Activated naive CD8-positive, alpha-beta T cell treated with anti-CD3 and anti-CD28 coated beads for 36 hours (primary cell): ENCODE measurements around the gene ASB12. TPM values are rescaled to one million over a fixed set of nuclear protein-coding genes. Genes with fewer than 3 reads are reported as not detected.
"Not testable (repeated sequence)": the region's sequence is repeated elsewhere in the genome, so short reads cannot be mapped to it uniquely, and the experiment has no call there.

Experiments used
- DNase-seq: peaks from one replicate; pipeline ENCODE4 v3.0.0; 2021
- H3K27ac Mint-ChIP-seq: one replicate; pipeline ENCODE4 v1.8.0; 2022; ENCODE audit warnings: mild to moderate bottlenecking, moderate library complexity, mixed read lengths
- H3K27me3 Mint-ChIP-seq: one replicate; pipeline ENCODE4 v1.8.0; 2022; ENCODE audit warnings: mild to moderate bottlenecking, mixed read lengths
- H3K36me3 Mint-ChIP-seq: one replicate; pipeline ENCODE4 v1.8.0; 2021; ENCODE audit warnings: mild to moderate bottlenecking, mixed read lengths
- H3K4me1 Mint-ChIP-seq: one replicate; pipeline ENCODE4 v1.8.0; 2021; ENCODE audit warnings: mixed read lengths
- H3K4me3 Mint-ChIP-seq: one replicate; pipeline ENCODE4 v1.8.0; 2022; ENCODE audit warnings: mild to moderate bottlenecking, moderate library complexity, mixed read lengths
- H3K9me3 Mint-ChIP-seq: one replicate; pipeline ENCODE4 v1.8.0; 2022; ENCODE audit warnings: mixed read lengths
- total RNA-seq, 2 experiments: library from RNA; stranded (reverse); gene quantifications; one replicate each; pipeline ENCODE4 v1.2.3, GENCODE V29; 2021

Gene ASB12
- total RNA-seq: under 1 TPM in 1 of 2 experiments, not detected in 1; 0.16 TPM

DNA sequence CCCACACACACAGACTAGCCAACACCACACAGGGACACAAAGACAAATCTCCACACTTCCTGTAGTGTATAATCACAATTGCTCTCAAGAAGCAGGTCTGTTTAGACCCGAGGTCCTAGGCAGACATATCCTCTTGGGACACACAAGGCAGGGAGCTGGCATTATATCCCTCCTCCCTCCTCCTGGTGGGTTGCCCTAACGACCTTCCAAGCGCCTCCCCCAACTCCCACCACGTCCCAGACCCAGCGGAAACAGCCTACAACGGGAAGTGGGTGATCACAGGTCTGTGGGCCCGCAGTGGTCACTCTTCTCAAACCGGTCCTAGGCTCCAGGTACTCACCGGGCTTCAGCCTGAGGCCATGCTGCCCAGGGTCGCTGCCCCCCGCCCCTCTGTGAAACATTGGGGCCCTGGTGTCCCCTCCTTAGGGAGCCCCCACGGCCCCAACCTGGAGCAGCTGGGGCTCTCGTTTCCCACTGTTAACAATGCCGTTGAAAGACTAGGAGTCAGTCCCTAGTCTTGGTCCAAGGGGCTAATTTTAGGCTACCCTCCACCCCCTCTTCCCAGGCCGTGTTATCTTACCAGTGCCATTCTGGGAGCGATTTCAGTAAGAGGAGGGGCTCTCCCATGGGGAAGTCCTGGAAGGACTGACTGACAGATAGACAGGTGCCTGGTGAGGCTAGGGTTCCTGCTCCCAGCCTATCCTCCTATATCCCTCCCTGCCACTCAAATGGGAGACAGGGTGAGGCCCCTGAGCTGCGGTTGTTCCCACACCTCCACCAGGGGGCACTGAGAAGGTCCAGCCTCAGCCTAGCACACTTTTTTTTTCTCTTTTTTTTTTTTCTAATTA, at the start of gene ASB12:
TSS of gene ASB12 (minus strand) at position 485 of the 848 bp plus-strand sequence. CDS start 4,957 bp downstream, outside the sequence.
- no peaks in the 10 kb centered on the region for H3K9me3 Mint-ChIP-seq
- no peak within 1 kb of the TSS for H3K27ac Mint-ChIP-seq
- DNase-seq: no peak
- no peaks in the 10 kb centered on the region for H3K4me1 Mint-ChIP-seq
- H3K36me3 Mint-ChIP-seq: no peaks in the 10 kb centered on the region
- H3K4me3 Mint-ChIP-seq: no peak within 1 kb of the TSS
- H3K27me3 Mint-ChIP-seq: no peaks in the 10 kb centered on the region

- no peaks in the 10 kb centered on the region for H3K4me1 Mint-ChIP-seq
- no peak for DNase-seq
- no peak overlapping the region for H3K27ac Mint-ChIP-seq
- peaks cover 2% of the 10 kb centered on the region for H3K9me3 Mint-ChIP-seq
- H3K4me3 Mint-ChIP-seq: no peak overlapping the region
- H3K36me3 Mint-ChIP-seq: peaks cover 34% of the 10 kb centered on the region
- H3K27me3 Mint-ChIP-seq: no peaks in the 10 kb centered on the region
Measured at GRCh38 chrX:64265265-64265664, 34.9 kb upstream of the ASB12 start.

- no peak for DNase-seq
- Mint-ChIP-seq H3K4me3 (no peak overlapping the region), H3K27ac (no peak overlapping the region), H3K4me1 (no peaks in the 10 kb centered on the region), H3K27me3 (no peaks in the 10 kb centered on the region), H3K36me3 (no peaks in the 10 kb centered on the region), H3K9me3 (no peaks in the 10 kb centered on the region)
Measured at GRCh38 chrX:64229154-64229553, 1.3 kb downstream of the ASB12 start.

DNA sequence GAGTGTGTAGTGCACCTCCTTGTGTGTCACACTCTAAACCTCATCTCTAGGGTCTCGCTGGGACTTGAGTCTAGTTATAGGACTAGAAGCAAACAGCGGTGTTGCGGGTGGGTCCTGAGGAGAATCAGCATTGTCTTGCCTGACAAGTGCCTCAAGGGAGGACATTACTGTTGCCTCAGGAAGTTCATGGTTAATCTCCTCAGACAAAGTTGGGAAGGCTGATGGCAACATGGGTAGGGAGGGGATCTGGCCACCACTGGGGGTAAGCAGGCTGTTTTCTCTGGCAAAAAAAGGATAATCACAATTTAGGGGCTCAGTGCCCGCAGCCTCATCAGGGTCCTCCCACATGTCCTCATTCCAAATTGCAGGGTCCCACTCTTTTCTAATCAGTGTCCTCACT, 12.4 kb downstream of the ASB12 start:
- Mint-ChIP-seq H3K4me3 (no peak overlapping the region), H3K27ac (no peak overlapping the region), H3K36me3 (no peaks in the 10 kb centered on the region), H3K9me3 (no peaks in the 10 kb centered on the region), H3K4me1 (no peaks in the 10 kb centered on the region), H3K27me3 (no peaks in the 10 kb centered on the region)
- no peak for DNase-seq

DNA sequence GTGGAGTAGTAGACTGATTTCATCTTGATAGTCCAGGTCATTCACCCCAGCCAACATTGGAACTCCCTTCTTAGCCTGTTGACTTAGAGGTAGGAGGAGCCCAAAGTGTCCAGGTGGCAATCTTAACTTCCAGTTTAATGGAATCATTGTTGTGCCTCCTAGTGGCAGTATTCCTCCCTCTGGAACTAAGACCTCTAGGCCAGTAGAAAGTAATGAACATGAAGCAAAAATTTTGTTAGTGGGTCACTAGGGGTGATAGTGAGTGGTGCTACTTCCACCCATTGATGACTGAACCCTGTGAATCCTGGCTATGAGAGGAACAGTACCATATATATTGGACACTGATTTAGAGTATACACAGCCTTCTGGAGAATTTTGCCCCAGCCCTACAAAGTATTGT, 16.4 kb downstream of the ASB12 start:
- DNase-seq, H3K4me3 Mint-ChIP-seq, H3K9me3 Mint-ChIP-seq, H3K4me1 Mint-ChIP-seq, H3K27ac Mint-ChIP-seq, H3K27me3 Mint-ChIP-seq, H3K36me3 Mint-ChIP-seq: not testable (repeated sequence)

GRCh38 chrX:64206556-64207162, 23.7 kb downstream of the ASB12 start:
- no peak for DNase-seq

GRCh38 chrX:64205735-64206501, 24.5 kb downstream of the ASB12 start:
- peaks cover 10% of the 10 kb centered on the region for H3K4me1 Mint-ChIP-seq
- no peaks in the 10 kb centered on the region for H3K36me3 Mint-ChIP-seq
- DNase-seq: peak; percentile 83
- H3K4me3 Mint-ChIP-seq: peak overlapping the region; percentile 81
- H3K27me3 Mint-ChIP-seq: no peaks in the 10 kb centered on the region
- peak overlapping the region; percentile 90 for H3K27ac Mint-ChIP-seq
- H3K9me3 Mint-ChIP-seq: no peaks in the 10 kb centered on the region

More at GRCh38 chrX:64206556-64207162, 23.7 kb downstream of the ASB12 start:
- Mint-ChIP-seq H3K27me3 (no peaks in the 10 kb centered on the region), H3K4me3 (peak overlapping the region; percentile 81), H3K36me3 (no peaks in the 10 kb centered on the region), H3K9me3 (no peaks in the 10 kb centered on the region), H3K27ac (peak overlapping the region; percentile 90), H3K4me1 (peaks cover 10% of the 10 kb centered on the region)

DNA sequence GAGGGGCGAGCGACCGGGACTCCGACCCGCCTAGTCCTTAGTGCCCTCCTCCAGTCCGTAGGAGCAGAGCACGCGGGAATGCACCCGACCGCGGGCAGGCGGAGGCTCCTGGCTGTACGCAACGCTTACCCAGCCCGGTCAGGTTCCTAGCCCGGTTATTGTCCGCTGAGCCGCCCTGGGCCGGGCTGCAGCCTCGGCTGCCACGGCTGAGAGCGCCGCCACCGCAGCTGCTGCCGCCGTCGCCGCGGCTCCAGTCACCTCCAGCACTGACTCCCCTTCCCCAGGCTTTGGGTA, 25.0 kb downstream of the ASB12 start, which contains the start of gene AMER1:
TSS of gene AMER1 (minus strand) at position 268 of the 294 bp plus-strand sequence. CDS start 12,422 bp downstream, outside the sequence.
- DNase-seq: no peak
- peak within 1 kb of the TSS; percentile 81 for H3K4me3 Mint-ChIP-seq
- H3K27ac Mint-ChIP-seq: peak within 1 kb of the TSS; percentile 90
- H3K27me3 Mint-ChIP-seq: no peaks in the 10 kb centered on the region
- H3K36me3 Mint-ChIP-seq: no peaks in the 10 kb centered on the region
- peaks cover 10% of the 10 kb centered on the region for H3K4me1 Mint-ChIP-seq
- no peaks in the 10 kb centered on the region for H3K9me3 Mint-ChIP-seq

GRCh38 chrX:64204701-64205440, 25.5 kb downstream of the ASB12 start:
- peak overlapping the region; percentile 81 for H3K4me3 Mint-ChIP-seq
- DNase-seq: peak; percentile 18
- H3K4me1 Mint-ChIP-seq: peaks cover 10% of the 10 kb centered on the region
- H3K27me3 Mint-ChIP-seq: no peaks in the 10 kb centered on the region
- H3K9me3 Mint-ChIP-seq: no peaks in the 10 kb centered on the region
- H3K27ac Mint-ChIP-seq: peak overlapping the region; percentile 20
- no peaks in the 10 kb centered on the region for H3K36me3 Mint-ChIP-seq

DNA sequence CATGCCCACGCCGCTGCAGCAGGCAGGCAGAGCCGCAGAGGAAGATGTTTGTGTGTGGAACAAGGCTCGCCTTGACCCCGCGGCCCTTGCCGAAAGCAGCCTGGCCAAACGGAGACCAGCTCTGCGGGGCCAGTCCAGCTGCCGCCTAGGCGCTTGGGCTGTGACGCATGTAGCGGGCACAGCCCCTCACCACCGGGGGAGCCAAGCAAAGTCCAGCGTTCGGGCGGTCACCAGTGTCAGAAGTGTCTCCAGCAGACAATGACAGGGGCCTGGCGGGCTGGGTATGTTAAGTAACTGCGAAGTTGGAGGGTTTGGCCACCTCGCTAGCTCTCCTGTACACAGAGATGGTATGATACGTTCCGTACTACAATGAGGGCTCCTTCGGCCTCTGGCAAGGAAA, 26.2 kb downstream of the ASB12 start:
- Mint-ChIP-seq H3K36me3 (no peaks in the 10 kb centered on the region), H3K27ac (peak overlapping the region; percentile 20), H3K4me3 (peak overlapping the region; percentile 77), H3K9me3 (no peaks in the 10 kb centered on the region), H3K27me3 (no peaks in the 10 kb centered on the region), H3K4me1 (peaks cover 10% of the 10 kb centered on the region)
- DNase-seq: no peak

DNA sequence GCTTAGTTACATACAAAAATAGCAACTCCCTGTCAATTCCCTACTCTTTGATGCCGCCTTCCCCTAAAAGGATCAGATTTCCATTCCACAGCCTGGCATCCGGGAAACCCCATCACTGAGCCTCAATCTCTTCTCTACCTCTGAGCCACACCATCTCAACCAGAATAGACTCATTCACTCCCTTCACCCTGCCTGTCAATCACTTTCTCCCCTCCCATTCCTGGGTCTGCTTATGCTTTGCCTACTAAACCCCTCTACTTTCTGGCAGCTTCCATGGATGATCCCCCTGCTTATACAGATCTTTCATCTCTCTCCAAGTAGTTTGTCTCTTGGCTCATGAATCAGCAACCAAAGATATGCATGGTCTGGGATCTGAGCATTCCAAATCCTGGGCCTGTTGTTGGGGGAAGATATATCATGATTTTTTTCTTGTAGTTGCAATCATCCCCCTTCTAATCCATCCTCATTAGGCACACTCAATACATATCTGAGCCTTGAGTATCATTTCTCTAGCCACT, 27.5 kb downstream of the ASB12 start:
- H3K4me3 Mint-ChIP-seq: no peak overlapping the region
- H3K27me3 Mint-ChIP-seq: no peaks in the 10 kb centered on the region
- no peak for DNase-seq
- H3K36me3 Mint-ChIP-seq: no peaks in the 10 kb centered on the region
- H3K9me3 Mint-ChIP-seq: no peaks in the 10 kb centered on the region
- no peak overlapping the region for H3K27ac Mint-ChIP-seq
- H3K4me1 Mint-ChIP-seq: peaks cover 14% of the 10 kb centered on the region

DNA sequence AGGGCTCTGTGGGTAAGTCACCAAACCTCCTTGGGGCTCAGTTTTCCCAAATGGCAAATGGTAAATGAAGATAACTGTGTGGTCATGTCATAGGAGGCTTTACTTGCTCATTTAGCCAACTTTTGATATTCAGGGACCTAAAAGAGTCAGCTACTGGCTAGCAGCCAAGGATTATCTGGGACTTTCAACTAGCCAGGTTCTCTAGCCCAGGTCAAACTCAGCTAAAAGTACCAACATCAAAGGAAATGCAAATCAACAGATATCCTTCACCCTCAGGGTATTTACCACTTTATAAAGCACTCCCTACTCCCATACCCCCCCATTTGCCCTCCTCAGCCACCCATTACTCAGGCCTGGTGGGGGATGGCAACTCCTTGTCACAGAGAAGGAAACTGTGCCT, 32.4 kb downstream of the ASB12 start:
- H3K4me1 Mint-ChIP-seq: peaks cover 9% of the 10 kb centered on the region
- no peak for DNase-seq
- no peak overlapping the region for H3K27ac Mint-ChIP-seq
- H3K9me3 Mint-ChIP-seq: no peaks in the 10 kb centered on the region
- H3K27me3 Mint-ChIP-seq: no peaks in the 10 kb centered on the region
- no peak overlapping the region for H3K4me3 Mint-ChIP-seq
- no peaks in the 10 kb centered on the region for H3K36me3 Mint-ChIP-seq

DNA sequence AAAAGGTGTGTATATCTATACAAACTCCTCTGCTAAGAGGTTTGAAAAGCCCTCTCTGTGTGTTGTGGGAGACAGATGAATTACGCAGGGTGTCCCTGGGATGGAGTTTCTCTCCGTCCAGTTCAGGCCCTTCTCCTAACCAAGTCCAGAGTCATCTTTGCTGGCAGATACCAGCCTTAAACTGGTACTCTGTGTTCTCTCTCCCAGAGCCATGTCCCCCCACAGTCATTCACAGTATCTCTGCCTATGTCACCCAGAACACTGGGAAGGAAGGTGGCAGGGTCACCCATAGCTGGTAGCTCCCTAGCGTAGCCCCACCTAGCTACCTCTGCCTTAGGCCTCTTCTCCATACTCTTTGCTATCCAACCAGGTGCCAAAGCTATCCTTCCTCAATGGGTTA, 33.8 kb downstream of the ASB12 start:
- H3K27me3 Mint-ChIP-seq: no peaks in the 10 kb centered on the region
- peaks cover 4% of the 10 kb centered on the region for H3K4me1 Mint-ChIP-seq
- no peaks in the 10 kb centered on the region for H3K9me3 Mint-ChIP-seq
- H3K36me3 Mint-ChIP-seq: peaks cover 6% of the 10 kb centered on the region
- no peak for DNase-seq
- no peak overlapping the region for H3K4me3 Mint-ChIP-seq
- H3K27ac Mint-ChIP-seq: no peak overlapping the region

GRCh38 chrX:64195862-64196261, 34.5 kb downstream of the ASB12 start:
- H3K9me3 Mint-ChIP-seq: no peaks in the 10 kb centered on the region
- DNase-seq: no peak

More at GRCh38 chrX:64195862-64196261, 34.5 kb downstream of the ASB12 start:
- Mint-ChIP-seq H3K4me1 (peaks cover 4% of the 10 kb centered on the region), H3K36me3 (peaks cover 8% of the 10 kb centered on the region), H3K4me3 (no peak overlapping the region), H3K27ac (no peak overlapping the region), H3K27me3 (no peaks in the 10 kb centered on the region)
